Kidney glomerular epithelial cell (primary cell): ENCODE measurements around the gene ATN1.

ENCODE experiments used
- DNase-seq: peaks from one replicate; lab custom pipeline; 2025; lab: John Stamatoyannopoulos, UW

Gene ATN1

GRCh38 chr12:6944381-6945186 lies 16.8 kb downstream of the ATN1 start:
- peak; percentile 86 for DNase-seq

GRCh38 chr12:6945613-6946012 lies 17.9 kb downstream of the ATN1 start:
- DNase-seq = no peak

- DNase-seq = peak; percentile 89
These were observed 18.5 kb downstream of the ATN1 start for GRCh38 chr12:6946033-6946919.

- DNase-seq = no peak
These were observed 19.2 kb downstream of the ATN1 start for GRCh38 chr12:6946920-6947374.

- no peak for DNase-seq
These were observed 19.9 kb downstream of the ATN1 start for GRCh38 chr12:6947615-6948014.

- DNase-seq = no peak
These were observed 21.3 kb downstream of the ATN1 start for GRCh38 chr12:6948873-6949594.

- DNase-seq = no peak
These were observed 22.6 kb downstream of the ATN1 start for GRCh38 chr12:6950401-6950801.

- DNase-seq = no peak
These were observed 23.2 kb downstream of the ATN1 start, which contains the start of gene PTPN6 for GRCh38 chr12:6950811-6951540. Gene PTPN6, plus strand, starts transcription at chr12:6951356. Its CDS starts 157 bp downstream, at chr12:6951513.

- no peak for DNase-seq
These were observed 23.9 kb downstream of the ATN1 start for GRCh38 chr12:6951551-6952120.

GRCh38 chr12:6952121-6952862 lies 24.5 kb downstream of the ATN1 start:
- DNase-seq = no peak

GRCh38 chr12:6952863-6953441 lies 25.2 kb downstream of the ATN1 start:
- DNase-seq = no peak

GRCh38 chr12:6953442-6954315 lies 25.9 kb downstream of the ATN1 start:
- DNase-seq = no peak

- DNase-seq = no peak
These were observed 26.8 kb downstream of the ATN1 start for GRCh38 chr12:6954316-6955107.

- DNase-seq = no peak
These were observed 27.6 kb downstream of the ATN1 start for GRCh38 chr12:6955108-6956020.

GRCh38 chr12:6956021-6956727 lies 28.4 kb downstream of the ATN1 start:
- DNase-seq = no peak

- no peak for DNase-seq
These were observed 29.5 kb downstream of the ATN1 start for GRCh38 chr12:6957151-6957701.
